HTR-8/SVneo (cell line): ENCODE data around the gene FKBP8.

Experiments used
- DNase-seq: peaks from one replicate; pipeline ENCODE4 v3.0.0; 2011; ENCODE audit warnings: low spot score, mixed read lengths; ENCODE audit not compliant: insufficient read length
- FAIRE-seq: peaks from 2 replicates; lab custom pipeline; 2011; peaks lifted over from hg19 to GRCh38; lab: Jason Lieb, UNC

The FKBP8 gene

DNA sequence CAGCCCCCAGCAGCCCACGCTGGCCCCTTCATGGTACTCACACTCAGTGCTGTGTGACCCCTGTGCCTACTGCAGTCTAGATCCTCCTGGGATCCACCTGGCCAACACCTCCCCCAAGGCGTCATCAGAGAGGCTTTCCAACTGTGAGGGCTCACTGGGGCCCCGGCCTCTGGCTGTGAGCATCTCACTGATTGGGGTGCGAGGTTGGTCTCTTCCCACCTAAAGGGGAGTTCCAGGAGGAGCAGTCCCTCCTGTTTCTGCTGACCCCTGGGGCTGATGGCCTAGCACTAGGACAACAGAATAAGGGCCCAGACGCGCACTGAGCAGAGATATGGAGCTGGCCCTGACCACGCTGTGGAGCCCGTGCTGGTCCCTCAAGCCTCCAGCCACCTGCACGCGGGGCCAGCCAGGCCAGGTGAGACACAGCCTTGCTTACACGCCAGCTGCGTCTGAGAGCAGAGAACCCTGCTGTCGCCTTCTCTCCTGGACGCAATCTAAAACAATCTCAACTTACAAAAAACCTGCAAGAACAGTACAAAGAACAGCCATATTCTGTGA, 53.7 kb downstream of the FKBP8 start:
- FAIRE-seq: no peak

DNA sequence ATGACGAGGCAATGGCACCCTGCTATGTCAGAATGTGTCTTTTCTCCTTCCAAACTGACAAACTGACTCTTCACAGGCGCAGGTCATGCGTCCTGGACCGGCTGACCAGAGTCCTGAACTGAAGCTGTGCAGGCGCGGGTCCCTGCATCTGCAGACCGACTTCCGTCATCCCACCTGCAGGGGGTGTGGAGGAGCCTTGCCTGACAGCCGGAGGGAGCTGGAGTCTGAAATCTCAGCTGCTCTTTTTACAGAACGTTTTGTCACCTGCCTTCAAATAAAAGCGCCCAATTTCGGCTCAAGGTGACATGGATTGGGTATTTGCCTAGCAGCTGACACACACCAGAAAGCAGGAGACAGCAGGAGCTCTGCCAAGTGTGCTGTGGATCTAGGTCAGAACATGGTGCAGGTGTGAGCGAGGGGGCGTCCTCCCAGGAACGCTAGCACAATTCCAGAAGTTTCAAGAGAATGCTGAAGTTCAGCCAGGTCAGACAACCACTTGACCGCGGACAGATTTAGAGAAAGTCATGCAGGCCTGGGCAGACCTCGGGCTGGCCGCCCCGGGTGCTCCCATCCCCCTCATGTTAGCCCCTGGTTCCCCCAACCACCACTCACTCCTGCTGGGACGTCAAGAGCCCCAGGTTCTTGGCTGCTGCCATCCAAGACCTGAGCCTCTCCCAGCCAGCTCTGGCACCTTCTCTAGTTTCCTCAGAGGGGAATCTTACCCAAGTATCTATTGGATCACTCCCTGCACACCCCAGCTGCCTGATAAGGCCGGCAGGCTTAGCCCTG, 54.3 kb downstream of the FKBP8 start:
- FAIRE-seq (no peak), DNase-seq (peak; percentile 56)

More for the DNA sequence above, 53.7 kb downstream of the FKBP8 start:
- no peak for DNase-seq

DNA sequence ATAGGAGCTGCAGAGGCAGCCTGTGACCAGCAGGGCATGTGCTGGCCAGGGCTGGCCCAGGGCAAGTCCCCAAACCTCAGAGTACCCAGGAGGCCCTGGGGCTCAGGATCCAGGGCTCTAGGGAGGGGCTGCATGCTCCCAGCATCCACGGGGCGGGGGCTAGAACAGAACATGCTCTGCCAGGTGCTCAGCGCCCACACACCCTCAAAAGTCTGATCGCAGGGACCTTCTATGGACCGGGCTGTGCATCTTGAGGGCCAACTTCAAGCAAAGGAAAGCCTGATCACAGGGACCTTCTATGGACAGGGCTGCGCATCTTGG, 55.0 kb downstream of the FKBP8 start:
- FAIRE-seq (no peak), DNase-seq (no peak)

DNA sequence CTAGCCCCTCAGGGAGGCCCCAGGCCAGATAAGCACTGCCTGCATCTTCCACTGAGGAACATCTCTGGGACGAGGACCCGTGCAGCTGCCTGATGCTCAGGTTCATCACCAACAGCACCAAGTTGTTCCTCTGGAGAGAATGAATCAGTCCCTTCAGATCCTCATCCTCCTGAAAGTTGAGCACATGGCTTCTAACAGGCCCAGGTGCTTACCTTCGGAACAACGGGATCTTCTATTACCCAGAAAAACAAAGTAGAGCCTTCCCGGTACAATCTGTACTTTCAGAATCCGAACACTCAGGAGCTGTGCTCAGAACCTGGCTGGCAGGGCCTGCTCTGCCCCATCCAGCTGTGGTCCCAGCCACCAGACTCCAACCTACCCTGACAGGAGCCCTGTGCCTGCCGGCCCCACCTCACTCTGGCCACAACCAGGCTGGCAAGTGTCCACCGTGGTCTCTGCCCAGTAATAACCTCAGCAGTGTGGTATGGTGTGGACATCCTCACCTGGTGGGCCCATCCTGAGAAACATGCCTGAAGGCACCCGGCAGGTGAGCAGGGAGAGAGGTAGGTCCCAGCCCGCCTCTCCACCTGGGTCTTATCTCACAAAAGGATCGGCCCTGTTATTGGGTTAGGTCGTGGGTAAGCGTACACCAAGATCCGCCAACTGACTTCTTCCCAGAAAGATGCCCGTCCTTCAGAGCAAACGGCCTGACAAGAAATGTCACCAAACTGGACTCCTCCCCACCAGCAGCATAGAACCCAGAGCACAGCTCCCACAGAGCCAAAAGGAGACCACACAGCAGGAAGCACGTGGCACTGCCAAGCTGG, 55.6 kb downstream of the FKBP8 start:
- FAIRE-seq (no peak), DNase-seq (no peak)

DNA sequence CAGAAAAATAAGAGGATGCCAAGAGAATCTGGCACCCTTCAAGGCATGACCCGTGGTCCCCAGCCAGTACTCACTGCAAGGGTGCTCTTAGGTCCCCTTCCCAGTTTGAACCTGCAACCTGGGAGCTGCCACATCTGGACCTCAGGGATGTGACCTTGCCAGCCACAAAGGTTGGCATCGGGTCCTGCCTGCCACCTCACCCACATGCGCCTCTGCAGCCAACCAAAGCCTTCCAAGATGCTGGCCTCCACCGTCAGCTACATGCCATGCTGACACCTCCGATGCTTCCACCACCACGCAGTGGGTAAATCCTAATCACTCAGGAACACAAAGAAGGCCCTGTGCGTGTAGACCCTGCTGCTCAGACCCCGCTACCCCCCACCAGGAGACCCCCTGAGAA, 56.6 kb downstream of the FKBP8 start:
- no peak for FAIRE-seq
- no peak for DNase-seq

DNA sequence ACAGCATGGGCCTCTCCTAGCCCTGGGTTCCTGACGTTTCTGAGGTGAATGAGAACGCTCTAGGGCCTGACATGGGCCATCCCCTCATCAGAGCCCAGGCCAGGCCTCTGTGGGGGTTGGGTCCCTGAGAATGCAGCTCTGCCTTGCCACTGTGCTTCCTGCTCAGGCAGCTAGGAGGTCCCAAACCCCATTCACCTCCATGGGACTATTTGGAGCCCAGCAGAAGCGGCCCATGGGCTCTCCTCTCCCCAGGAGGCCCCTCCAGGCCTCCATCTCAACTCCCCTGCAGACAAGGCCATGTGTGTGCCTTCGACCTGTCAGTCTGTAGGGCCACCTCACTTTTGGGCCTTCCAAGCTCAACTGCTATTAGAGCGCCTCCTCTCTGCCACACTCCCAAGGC, 58.4 kb downstream of the FKBP8 start:
- no peak for FAIRE-seq

DNA sequence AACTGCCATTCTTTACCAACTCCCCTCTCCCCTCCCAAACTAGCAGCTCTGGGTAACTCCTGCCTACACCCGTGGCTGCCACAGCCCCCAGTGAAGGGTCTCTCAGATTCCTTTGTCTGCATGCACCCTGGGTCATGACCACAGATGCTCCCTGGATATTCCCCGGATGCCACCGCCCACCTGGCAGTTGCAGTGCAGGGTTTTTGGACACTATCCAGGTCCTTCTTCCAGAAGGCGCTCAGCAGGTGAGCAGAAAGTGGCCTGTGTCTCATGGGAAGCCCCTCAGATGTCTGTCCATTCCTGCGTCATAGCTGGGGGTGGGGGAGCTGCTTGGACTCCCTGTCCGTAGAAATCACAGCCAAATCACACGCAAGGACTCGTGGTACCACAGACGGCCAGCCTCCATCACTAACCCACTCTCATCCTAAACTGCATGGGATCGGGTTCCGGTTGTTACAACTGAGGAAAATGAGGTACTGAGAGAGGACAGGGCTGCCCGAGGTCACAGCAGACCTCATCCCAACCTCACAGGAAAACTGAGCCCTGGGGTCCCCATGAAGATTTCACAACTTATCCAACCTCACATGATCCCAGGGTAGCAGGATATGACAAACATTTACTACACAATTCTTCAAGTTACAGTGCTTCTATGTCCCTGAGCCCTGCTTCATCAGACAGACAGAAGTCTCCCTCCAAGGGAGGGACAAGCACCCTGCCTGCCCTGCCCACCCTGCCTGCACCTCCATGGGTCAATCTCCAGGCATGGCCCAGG, 60.1 kb downstream of the FKBP8 start:
- DNase-seq (no peak), FAIRE-seq (no peak)

More for the DNA sequence above, 58.4 kb downstream of the FKBP8 start:
- no peak for DNase-seq
